Measurements from ENCODE around the gene DGKI.

DNA sequence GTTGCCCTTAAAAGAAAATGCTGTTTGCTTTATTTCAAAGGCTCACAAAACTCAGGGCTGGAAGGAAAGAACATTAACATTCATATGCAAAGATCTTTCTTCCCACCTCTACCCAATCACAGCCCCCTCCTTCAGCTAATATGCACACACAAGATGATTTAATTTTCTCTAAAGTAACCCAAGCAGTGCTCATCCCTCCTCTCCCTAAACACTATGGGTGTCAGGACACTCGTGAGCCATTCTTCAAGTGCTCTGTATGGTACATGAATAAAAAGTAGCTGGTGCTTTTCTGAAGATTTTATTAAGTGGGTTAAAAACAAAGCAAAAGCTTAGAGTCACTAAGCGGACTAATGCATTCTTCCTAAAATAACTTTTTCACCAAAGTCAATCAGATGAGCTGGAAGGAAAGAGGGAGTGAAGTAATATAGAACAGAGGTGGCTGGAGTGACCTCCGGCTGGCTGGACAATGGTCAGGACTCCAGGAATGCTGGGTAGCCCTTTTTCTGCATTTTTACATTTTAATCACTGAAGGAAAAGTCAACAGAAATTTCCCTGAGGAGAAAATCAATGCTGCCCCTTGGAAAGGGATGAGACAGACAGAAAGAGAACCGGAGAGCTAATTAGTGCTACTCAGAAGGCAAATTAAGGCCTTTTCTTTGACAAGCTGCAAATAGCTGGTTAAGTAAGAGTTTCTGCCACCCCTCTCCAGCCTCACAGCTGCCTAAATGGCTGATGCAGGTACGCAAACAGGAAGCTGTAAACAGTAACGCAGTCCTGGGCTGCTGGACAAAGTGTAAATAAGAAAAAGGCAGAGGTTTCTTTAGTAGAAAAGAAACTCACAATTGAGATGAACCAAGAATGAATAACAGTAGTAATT lies 6.6 kb downstream of the DGKI start:
- no peak for TF ChIP-seq POLR2A (IDR thresholded peaks at IDR 0.05)
- TF ChIP-seq, protein P1, sequence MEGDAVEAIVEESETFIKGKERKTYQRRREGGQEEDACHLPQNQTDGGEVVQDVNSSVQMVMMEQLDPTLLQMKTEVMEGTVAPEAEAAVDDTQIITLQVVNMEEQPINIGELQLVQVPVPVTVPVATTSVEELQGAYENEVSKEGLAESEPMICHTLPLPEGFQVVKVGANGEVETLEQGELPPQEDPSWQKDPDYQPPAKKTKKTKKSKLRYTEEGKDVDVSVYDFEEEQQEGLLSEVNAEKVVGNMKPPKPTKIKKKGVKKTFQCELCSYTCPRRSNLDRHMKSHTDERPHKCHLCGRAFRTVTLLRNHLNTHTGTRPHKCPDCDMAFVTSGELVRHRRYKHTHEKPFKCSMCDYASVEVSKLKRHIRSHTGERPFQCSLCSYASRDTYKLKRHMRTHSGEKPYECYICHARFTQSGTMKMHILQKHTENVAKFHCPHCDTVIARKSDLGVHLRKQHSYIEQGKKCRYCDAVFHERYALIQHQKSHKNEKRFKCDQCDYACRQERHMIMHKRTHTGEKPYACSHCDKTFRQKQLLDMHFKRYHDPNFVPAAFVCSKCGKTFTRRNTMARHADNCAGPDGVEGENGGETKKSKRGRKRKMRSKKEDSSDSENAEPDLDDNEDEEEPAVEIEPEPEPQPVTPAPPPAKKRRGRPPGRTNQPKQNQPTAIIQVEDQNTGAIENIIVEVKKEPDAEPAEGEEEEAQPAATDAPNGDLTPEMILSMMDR (IDR thresholded peaks at IDR 0.05): no peak

Measured in suprapubic skin (tissue), 3 donors.